NCI-H2227 (cell line): ENCODE measurements around the gene PTGFRN.

Experiments used
- DNase-seq: peaks from one replicate; lab custom pipeline; 2025; ENCODE audit not compliant: unreplicated experiment; lab: John Stamatoyannopoulos, UW

The PTGFRN gene

GRCh38 chr1:116942344-116942743 is 32.6 kb downstream of the PTGFRN start:
- no peak for DNase-seq

DNA sequence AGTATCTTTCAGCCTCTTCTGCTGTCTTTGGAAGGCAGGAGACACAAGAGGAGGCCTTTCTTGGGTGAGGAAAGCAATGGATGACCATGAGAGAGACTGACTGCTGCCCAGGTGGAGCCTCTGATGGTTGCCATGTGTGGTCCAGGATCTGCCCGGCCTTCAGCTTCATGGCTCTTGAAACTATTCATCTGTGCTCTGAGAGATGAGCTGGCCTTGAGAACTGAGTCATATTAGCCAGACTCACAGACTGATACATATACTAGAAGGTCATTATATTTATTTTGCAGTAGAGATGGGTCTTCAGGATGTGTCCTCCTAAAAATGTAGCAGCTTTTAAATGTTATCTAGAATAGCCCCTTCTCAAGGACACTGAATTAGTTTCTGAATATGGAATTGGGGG is 33.7 kb downstream of the PTGFRN start:
- DNase-seq, result no peak

- no peak for DNase-seq
Measured at GRCh38 chr1:116944613-116945012, 34.9 kb downstream of the PTGFRN start.

GRCh38 chr1:116945421-116945820 is 35.7 kb downstream of the PTGFRN start:
- no peak for DNase-seq

- no peak for DNase-seq
Measured at GRCh38 chr1:116945996-116946395, 36.3 kb downstream of the PTGFRN start.

GRCh38 chr1:116947092-116947860 is 37.6 kb downstream of the PTGFRN start:
- no peak for DNase-seq

- DNase-seq, result no peak
Measured at GRCh38 chr1:116948046-116948445, 38.3 kb downstream of the PTGFRN start.

DNA sequence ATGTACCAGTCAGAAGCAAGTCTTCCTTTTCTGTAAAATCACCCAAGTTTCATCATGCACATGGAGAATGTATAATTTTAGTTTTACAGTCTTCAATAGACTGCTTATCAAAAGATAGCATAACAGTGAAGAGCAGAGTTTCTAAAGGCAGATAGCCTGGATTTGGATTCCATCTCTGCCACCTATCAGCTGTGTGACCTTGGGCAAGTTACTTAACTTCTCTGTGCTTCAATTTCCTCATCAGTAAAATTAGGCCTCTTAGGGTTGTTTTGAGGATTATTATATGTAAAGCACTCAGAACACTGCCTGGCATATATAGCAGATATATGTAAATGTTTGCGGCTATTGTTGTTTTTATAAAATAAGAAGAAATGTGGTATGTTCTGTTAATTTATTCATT is 38.9 kb downstream of the PTGFRN start:
- DNase-seq, result no peak

- no peak for DNase-seq
Measured at GRCh38 chr1:116949213-116949985, 39.7 kb downstream of the PTGFRN start.

DNA sequence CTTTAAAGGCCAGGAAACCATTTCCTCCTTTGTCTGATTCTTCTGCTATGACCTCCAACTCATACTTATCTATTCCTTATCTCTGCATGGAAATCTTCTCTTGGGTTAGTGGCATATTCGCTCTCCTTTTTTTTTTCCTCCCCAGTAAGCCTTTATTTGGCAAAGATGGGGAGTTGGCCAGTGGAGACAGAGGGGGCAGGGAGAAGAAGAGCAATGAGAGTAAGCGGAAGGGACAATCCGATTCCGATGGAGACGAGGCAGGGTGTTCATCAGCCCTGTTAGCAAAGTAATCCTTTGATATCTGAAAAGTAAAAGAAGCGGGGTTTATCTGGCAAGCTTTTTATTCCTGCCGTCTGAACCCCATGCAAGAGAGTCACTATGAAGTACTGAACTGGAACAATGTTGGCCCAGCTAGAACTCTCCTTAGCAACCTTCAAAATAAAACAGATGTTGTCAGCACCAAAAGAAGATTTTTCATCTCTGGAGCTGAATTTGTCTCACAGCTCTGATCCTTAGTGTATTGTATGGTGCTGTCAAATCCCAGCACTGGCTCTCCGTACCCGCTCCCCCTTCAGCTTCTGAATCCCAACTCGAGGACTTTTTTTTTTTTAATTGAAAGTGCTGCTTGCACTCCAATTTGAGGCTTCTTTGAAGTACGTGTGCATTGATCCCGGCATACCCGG is 40.9 kb downstream of the PTGFRN start:
- no peak for DNase-seq

DNA sequence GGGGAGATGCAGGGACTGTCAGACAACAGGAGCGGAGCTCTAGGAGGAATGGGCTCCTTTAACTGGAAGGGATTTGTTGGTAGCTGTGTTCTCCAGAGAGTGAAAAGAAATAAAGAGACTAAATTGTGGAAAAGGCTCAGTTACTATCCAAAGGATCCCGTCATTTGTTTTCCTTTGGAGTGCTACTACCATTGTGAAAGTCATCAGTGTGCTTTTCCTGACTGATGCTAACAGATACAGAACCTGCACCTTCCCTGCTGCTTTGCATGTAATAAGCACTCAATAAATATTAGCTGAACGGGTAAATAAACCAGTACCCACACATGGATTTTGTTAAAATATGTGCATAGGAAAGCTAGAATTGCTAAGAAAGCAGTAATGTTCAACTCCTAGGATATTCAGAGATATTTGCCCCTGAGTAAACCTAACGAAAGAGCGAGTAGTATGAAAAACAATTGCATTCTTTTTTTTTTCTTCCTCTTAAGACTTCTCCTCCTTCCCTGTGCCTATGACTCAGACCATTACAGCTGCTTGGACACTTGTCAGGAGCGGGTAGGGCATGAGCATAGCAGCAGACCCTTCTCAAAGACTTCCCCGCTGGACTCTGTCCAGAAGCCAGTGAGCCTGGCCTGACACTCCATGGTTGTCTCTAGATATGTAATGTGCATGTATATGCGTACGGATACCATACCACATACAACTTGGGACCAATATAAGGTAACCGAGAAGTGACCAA is 41.7 kb downstream of the PTGFRN start:
- no peak for DNase-seq

GRCh38 chr1:116952738-116953275 is 43.1 kb downstream of the PTGFRN start:
- DNase-seq, result peak; percentile 26

GRCh38 chr1:116954440-116954839 is 44.7 kb downstream of the PTGFRN start:
- DNase-seq, result no peak

DNA sequence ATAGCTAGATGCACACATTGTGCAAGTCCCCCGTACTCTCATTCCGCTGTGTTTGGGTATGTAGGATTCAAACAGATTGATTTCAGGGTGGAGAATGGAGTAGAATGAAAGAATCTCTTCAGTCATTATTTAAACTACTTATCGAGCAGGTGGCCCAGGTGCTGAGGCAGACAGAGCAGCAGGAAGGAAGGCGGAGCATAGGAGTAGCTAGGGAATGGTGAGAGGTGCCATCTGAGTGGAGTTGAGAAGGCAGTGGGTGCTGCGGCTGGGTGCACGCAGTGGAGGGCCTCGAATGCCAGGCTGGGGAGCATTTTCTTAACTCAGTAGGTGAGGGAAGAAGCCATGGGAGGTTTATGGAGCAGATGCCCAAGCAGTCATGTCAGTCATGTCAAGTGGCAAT is 46.7 kb downstream of the PTGFRN start:
- no peak for DNase-seq

- DNase-seq, result no peak
Measured at GRCh38 chr1:116957646-116958045, 47.9 kb downstream of the PTGFRN start.

DNA sequence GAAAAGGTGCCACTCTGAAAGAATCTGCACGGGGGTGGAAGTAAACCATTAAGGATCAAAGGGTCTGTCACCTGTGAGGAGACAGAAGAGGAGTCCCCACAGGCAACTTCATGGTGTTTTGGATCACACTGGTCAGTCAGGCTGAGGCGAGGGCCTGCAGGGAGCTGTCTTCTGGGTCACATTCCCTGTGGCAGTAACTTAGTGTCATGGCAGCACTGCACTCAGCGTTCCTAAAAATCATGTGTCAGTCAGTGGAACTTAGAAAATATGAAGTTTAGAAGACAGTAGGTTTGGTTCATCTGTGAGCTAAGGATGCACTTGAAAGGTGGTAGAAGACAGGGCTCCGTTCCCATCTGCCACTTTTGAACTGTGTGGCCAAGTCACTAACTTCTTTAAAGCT is 48.4 kb downstream of the PTGFRN start:
- DNase-seq, result no peak

DNA sequence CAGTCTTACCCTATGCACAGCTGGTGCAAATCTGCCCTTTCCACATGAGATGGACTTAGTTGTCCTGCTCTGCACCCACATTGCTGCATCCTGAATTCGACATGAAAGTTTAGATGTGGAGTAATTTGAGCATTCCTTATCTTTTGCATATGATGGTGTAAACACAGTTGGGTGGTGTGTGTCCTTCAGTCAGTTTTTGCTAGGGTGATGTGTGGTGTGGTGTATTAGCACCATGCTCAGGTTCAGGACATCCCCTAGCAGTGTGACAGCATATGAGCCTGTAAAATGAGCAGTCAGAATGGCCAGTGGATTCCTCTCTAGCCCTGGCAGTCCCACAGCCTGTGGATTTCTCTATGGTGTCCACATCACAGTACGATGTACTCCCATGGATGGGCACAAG is 49.3 kb downstream of the PTGFRN start:
- DNase-seq, result no peak

DNA sequence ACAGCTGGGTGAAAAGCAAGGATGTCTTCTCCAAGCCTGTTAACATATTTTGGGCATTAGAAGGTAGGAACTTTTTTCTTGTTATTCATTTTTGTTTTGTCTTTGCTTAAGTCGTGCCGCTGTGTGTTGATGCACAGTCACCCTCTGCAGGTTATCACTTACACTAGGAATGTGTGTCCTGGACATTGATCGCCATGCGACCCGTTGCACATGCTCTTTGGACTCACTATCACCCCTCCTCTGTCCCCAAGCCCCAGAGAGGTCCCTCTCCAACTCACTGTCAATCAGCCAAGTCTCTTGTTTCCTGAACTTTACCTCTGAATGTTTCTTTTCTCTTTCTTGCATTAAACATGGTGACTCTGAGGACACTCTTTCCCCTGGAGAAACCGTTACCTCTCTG is 51.9 kb downstream of the PTGFRN start:
- no peak for DNase-seq

DNA sequence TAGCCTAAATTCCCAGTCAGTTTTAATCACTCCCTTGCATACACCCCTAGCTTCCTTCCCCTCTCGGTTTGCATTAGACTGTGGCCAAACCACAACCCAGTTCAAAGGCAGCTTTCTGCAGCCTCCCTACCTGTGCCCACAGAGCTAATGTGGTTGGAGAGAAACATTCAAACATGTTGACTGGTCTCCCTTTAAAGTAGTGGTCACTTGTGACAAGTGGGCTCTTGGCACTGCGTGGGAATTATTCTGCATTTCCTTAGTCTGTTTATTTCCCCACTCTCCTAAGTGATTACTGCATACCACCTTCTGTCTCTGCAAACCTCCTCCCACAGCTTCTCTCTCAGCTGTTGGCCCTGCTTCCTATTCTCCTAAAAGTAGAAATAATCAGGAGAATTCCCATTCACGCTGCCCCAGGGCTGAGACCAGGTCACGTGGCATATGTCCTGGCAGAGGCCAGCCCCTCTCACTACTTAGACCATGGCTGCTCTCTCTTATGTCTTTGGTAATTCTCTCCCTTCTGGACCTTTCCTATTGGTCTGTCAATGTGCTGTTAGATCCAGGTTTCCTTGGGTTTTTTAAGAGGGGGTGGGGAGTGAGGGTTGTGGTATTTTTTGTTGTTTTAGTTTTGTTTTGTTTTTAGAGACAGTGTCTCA is 53.4 kb downstream of the PTGFRN start:
- no peak for DNase-seq

- no peak for DNase-seq
Measured at GRCh38 chr1:116966791-116967190, 57.1 kb downstream of the PTGFRN start.
